Measurements from ENCODE around the gene SMPD2.

DNA sequence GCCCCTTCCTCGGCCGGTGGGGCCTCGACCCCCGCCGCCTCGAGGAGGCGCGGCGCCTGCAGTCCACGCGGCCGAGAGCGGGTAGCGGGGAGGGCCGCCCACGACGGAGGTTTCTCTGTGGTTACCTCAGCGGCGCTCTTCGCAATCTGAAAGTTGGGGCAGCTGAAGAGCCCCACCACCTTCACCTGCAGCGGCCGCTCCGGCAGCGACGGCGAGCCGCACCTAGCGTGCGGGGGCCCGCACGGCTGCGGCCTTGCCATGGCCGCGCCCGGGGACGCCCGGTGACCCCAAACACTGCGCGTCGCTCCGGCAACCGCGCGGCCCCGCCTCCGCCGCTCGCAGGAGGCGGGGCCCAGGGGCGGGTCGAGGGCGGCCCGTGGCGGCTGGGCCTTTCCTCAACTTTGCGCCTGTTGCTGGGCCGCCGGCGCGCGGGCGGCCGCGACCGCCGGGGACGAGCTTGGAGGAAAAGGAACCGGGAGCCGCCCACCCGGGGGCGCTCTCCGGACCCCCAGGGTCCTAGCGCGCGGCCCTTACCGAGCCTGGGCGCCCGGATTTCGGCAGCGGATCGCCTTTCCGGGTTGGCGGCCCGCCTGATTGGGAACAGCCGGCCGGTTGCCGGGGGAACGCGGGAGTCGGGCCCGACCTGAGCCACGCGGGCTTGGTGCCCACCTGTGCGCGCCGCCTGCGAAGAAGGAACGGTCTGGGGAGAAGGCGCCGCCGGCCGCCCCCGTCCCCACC, at the start of gene SMPD2, which contains the start of gene PPIL6:
- TF ChIP-seq, protein P1, sequence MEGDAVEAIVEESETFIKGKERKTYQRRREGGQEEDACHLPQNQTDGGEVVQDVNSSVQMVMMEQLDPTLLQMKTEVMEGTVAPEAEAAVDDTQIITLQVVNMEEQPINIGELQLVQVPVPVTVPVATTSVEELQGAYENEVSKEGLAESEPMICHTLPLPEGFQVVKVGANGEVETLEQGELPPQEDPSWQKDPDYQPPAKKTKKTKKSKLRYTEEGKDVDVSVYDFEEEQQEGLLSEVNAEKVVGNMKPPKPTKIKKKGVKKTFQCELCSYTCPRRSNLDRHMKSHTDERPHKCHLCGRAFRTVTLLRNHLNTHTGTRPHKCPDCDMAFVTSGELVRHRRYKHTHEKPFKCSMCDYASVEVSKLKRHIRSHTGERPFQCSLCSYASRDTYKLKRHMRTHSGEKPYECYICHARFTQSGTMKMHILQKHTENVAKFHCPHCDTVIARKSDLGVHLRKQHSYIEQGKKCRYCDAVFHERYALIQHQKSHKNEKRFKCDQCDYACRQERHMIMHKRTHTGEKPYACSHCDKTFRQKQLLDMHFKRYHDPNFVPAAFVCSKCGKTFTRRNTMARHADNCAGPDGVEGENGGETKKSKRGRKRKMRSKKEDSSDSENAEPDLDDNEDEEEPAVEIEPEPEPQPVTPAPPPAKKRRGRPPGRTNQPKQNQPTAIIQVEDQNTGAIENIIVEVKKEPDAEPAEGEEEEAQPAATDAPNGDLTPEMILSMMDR (IDR thresholded peaks at IDR 0.05), result peak in 4 of 6 experiments; percentile 12 to 32 (median 28)
- TF ChIP-seq POLR2A (IDR thresholded peaks at IDR 0.05), result peak; percentile 50 to 85
